ENCODE data around the gene CDC42EP1.
A peak's percentile ranks its signal among the peaks of the same experiment; 100 is the strongest.

The CDC42EP1 gene

GRCh38 chr22:37604875-37605274, 44.6 kb downstream of the CDC42EP1 start:
- TF ChIP-seq, protein P1, sequence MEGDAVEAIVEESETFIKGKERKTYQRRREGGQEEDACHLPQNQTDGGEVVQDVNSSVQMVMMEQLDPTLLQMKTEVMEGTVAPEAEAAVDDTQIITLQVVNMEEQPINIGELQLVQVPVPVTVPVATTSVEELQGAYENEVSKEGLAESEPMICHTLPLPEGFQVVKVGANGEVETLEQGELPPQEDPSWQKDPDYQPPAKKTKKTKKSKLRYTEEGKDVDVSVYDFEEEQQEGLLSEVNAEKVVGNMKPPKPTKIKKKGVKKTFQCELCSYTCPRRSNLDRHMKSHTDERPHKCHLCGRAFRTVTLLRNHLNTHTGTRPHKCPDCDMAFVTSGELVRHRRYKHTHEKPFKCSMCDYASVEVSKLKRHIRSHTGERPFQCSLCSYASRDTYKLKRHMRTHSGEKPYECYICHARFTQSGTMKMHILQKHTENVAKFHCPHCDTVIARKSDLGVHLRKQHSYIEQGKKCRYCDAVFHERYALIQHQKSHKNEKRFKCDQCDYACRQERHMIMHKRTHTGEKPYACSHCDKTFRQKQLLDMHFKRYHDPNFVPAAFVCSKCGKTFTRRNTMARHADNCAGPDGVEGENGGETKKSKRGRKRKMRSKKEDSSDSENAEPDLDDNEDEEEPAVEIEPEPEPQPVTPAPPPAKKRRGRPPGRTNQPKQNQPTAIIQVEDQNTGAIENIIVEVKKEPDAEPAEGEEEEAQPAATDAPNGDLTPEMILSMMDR (IDR thresholded peaks at IDR 0.05; ENCODE audit: borderline replicate concordance, insufficient read depth, low read depth, low read length): no peak
- no peak overlapping the region for H3K4me3 ChIP-seq (ENCODE audit: low read depth, low read length)

- H3K4me3 ChIP-seq (ENCODE audit: low read depth, low read length): peak overlapping the region; percentile 45
- TF ChIP-seq, protein P1 (IDR thresholded peaks at IDR 0.05; ENCODE audit: borderline replicate concordance, insufficient read depth, low read depth, low read length): peak; percentile 99
These were observed 47.0 kb downstream of the CDC42EP1 start for GRCh38 chr22:37607010-37607934.

DNA sequence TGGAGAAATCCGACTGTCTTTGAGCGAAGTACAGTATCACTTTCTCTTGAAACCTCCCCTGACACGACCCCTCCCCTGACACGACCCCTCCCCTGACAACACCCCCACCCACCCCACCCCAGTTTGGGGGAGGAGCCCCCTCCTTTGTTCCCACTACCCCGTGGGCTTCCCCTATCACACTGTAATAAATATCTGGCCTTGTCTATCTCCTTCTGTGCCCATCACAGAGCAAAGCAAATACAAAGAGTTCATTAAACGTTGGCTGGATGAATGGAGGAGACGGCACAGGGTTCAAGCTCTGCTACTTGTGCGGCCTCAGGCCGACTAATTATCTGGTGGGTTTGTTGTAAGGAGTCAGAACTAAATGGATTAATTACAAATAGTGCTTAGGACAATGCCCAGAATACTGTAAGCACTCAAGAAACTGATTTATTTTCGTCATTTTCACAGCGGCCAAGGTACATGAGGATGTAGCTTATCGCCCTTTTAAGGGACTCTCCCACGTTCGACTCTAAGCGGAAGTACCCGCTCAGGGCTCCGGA, 47.7 kb downstream of the CDC42EP1 start:
- peak overlapping the region; percentile 96 for H3K4me3 ChIP-seq (ENCODE audit: low read depth, low read length)
- TF ChIP-seq, protein P1 (IDR thresholded peaks at IDR 0.05; ENCODE audit: borderline replicate concordance, insufficient read depth, low read depth, low read length): no peak

- H3K4me3 ChIP-seq (ENCODE audit: low read depth, low read length): peak within 1 kb of the TSS; percentile 96
- TF ChIP-seq, protein P1 (IDR thresholded peaks at IDR 0.05; ENCODE audit: borderline replicate concordance, insufficient read depth, low read depth, low read length): no peak
These were observed 48.4 kb downstream of the CDC42EP1 start, which contains the start of gene GGA1 for GRCh38 chr22:37608477-37609239. GGA1 (plus strand) TSS chr22:37608834; CDS start chr22:37608861, 27 bp downstream.

DNA sequence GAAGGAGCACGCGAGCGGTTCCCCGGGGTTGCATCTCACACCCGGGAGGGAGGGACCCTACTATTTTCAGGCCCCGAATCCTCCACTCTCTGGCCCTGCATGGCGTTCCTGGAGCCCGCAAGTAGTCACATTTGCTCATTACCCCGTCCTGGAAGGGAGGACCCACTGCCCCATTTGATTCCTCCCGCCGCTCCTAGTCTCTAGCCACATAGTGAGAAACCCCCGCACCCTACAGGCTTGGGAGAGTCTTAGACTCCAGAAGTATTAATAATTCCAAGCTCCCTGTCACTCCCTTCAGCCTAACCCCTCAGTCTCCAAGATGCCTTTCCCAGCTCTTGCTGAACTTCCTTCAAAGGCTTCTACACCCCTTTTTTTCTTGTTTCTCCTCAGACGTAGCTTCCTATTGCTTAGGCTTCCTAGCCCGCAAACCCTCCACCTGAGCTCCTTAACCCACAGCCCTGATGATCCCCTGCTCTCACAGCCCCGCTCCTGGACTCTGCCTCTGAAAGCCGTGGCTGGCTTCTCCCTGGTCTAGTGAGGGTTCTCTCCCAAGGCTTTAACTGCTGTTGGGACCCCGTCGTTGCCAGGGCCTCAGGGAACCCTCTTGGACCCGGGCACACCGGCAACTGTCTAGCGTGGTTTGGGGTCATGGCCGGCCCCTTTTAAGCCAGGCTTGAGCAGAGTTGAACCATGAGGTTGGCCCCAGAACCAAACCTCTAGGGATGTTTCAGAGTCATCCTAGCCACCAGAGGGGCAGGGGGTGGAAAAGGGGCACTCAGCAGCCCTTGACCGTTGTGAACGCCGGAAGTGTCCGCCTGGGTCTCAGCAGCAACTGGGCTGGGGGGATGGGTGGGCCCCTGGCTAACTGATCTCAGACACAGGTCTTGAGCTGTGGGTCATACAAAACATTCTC, 49.2 kb downstream of the CDC42EP1 start:
- TF ChIP-seq, protein P1 (IDR thresholded peaks at IDR 0.05; ENCODE audit: borderline replicate concordance, insufficient read depth, low read depth, low read length): no peak

GRCh38 chr22:37610153-37610475, 49.8 kb downstream of the CDC42EP1 start:
- H3K4me3 ChIP-seq (ENCODE audit: low read depth, low read length): peak overlapping the region; percentile 96

More for the DNA sequence above, 49.2 kb downstream of the CDC42EP1 start:
- peak overlapping the region; percentile 96 for H3K4me3 ChIP-seq (ENCODE audit: low read depth, low read length)
